GM12864 (cell line): Measurements from ENCODE around the gene FLOT2.

ENCODE experiments used
- DNase-seq: peaks from one replicate; pipeline ENCODE4 v3.0.0-alpha.2; 2011; ENCODE audit warnings: low read depth
- H3K4me3 ChIP-seq: 2 replicates; pipeline ENCODE4 v1.5.1; 2011; ENCODE audit warnings: mild to moderate bottlenecking, low read depth, low read length, control low read depth
- TF ChIP-seq, protein P1 (sequence below): IDR thresholded peaks from 2 replicates; pipeline ENCODE4 v1.5.1; 2011; ENCODE audit warnings: low read depth, mild to moderate bottlenecking, moderate library complexity, low read length, control low read depth, inconsistent platforms; ENCODE audit errors: missing control alignments

FLOT2 gene

DNA sequence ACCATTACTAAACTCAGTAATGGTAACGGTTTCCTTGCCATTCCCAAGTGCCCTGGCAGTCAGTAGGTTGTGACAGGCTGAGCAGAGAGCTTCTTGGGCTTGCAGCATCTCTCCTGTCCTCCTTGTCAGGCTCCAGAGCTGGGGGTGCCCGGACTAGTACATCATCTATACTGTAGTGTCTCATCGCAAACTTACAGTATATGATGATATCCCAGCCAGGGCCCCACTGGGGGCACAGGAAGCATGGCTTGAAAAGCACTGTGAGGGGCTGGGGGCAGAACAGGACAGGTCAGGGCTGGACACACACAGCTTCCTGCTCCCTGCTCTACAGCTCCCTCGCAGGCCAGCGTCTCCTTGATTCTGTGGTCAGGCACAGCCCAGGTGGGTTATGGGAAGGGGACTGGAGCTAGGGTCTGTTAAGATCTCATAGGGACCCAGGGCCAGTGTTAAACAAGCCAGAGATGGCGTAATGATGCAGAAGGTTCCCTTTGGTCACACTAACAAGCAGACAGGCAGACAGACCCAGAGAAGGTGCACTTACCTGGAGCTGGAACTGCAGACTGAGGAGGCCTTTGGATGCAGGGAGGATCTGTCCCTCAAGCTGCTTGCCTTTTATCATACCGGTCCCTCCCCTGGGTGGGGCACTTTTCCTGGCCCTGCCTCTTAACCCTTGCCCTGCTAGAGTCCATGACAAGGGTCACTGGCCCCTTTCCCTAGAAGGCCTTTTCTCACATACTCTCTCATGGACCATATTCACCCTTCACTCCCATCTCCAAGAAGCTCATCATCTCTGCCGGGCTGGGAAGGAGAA, 35.9 kb downstream of the FLOT2 start:
- TF ChIP-seq, protein P1, sequence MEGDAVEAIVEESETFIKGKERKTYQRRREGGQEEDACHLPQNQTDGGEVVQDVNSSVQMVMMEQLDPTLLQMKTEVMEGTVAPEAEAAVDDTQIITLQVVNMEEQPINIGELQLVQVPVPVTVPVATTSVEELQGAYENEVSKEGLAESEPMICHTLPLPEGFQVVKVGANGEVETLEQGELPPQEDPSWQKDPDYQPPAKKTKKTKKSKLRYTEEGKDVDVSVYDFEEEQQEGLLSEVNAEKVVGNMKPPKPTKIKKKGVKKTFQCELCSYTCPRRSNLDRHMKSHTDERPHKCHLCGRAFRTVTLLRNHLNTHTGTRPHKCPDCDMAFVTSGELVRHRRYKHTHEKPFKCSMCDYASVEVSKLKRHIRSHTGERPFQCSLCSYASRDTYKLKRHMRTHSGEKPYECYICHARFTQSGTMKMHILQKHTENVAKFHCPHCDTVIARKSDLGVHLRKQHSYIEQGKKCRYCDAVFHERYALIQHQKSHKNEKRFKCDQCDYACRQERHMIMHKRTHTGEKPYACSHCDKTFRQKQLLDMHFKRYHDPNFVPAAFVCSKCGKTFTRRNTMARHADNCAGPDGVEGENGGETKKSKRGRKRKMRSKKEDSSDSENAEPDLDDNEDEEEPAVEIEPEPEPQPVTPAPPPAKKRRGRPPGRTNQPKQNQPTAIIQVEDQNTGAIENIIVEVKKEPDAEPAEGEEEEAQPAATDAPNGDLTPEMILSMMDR = no peak
- DNase-seq = no peak
- no peak overlapping the region for H3K4me3 ChIP-seq

DNA sequence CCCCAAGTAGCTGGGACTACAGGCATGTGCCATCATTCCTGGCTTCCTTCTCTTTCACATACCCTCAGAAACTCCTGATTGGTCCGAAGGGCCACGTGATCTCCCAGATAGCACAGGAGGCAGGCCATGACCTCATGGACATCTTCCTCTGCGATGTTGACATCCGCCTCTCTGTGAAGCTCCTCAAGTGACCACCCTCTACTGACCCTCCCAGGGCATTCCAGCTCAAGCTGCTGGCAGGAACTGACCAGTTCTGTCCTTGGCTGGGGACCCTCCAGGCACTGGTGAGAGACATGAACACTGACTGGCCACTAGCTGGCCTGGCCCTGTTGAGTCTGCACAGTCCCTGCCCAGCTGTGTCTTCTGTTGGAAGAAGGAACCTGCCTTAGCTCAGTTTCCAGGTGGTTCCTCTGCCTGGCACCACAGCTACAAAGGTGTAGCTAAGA, 37.1 kb downstream of the FLOT2 start:
- TF ChIP-seq, protein P1 = no peak
- no peak overlapping the region for H3K4me3 ChIP-seq
- DNase-seq = no peak

DNA sequence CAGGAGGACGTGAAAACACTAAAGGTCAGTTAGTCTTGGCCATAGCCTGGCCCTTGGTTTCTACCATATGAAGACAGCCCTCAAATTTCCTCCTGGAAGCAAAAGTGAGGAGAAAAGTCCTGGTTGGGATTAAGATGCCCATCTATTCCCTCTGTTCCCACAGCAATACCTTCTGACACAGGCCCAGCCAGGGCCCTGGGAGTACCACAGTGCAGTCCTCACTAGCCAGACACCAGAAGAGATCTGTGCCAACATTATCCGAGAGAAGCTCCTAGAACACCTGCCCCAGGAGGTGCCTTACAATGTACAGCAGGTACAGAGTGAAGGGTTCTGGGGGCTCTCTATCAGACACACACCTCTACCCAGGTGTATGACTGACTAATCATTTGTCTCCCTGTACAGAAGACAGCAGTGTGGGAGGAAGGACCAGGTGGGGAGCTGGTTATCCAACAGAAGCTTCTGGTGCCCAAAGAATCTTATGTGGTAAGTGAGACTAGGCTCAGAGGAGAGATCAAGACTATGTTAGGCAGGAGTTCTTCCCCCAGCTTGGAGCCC, 38.7 kb downstream of the FLOT2 start:
- TF ChIP-seq, protein P1 = no peak
- no peak overlapping the region for H3K4me3 ChIP-seq
- DNase-seq = no peak

DNA sequence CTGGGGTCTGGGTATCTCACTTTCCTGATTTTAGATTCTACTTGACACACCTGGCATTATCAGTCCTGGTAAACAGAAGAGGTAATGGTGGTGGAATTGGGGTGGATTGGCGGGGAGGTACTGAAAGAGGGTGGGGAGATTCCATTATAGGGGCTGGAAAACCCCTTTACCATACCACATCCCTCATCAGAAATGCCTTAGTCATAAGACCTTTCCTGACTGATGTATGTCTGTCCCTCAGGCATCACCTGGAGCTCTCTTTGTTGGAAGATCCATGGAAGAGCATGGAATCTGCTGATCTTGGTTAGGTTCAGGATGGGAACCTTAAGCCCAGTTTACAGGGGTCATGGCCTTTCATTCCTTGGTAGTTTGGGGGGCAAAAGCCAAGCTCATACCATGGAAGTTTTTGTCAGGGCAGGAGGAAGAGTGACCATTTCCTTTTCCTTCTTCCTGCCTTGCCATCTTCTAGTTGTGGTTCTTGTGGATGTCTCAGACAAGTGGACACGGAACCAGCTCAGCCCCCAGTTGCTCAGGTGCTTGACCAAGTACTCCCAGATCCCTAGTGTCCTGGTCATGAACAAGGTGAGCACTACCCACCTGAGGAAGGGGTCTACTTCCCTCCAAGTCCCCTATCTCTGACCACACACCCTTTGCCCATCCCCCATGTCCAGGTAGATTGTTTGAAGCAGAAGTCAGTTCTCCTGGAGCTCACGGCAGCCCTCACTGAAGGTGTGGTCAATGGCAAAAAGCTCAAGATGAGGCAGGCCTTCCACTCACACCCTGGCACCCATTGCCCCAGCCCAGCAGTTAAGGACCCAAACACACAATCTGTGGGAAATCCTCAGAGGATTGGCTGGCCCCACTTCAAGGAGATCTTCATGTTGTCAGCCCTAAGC, 39.4 kb downstream of the FLOT2 start:
- no peak for DNase-seq
- TF ChIP-seq, protein P1 = no peak
- no peak overlapping the region for H3K4me3 ChIP-seq

DNA sequence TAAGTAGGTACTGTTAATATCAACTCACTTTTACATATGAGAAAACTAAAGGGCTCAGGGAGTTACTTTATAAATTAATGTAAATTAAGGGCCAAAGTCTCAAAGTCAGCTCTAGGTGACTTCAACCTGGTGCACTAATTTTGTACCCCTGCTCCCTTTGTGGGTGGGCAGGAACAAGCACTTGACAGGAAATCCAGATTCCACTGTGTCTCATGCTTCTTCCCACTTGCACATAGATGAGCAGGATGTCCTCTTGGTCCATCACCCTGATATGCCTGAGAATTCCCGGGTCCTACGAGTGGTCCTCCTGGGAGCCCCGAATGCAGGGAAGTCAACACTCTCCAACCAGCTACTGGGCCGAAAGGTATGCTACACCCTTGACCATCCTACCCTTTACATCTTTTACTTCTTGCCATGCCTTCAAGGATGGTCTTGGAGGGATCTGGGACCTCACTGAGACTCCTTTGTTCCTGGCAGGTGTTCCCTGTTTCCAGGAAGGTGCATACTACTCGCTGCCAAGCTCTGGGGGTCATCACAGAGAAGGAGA, 41.4 kb downstream of the FLOT2 start:
- TF ChIP-seq, protein P1 = no peak
- DNase-seq = no peak
- H3K4me3 ChIP-seq = no peak overlapping the region

DNA sequence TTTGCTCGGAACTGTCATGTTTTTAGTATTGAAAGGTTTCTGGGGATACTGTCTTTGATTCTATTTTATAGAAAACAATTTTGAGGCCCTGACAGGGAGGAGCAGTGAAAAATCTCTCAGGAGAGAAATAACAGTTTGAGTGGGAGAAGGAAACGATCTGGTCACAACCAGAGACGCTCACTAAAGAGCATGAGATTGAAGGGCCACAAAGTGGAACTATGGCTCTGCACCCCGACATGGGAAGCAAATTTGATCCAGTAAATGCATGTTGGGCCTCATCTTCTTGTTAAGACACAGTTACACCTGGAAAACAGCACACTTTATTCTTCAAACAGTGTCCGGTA, 42.2 kb downstream of the FLOT2 start:
- no peak for DNase-seq
- H3K4me3 ChIP-seq = peak overlapping the region; percentile 87
- TF ChIP-seq, protein P1 = no peak
